Eye (tissue), 1 donor: ENCODE data around the gene BTN2A1.
"Not testable (repeated sequence)": the region's sequence is repeated elsewhere in the genome, so short reads cannot be mapped to it uniquely, and the experiment has no call there.

Experiments used
- DNase-seq: peaks from one replicate; pipeline ENCODE4 v3.0.0-alpha.2; 2015

Gene BTN2A1

DNA sequence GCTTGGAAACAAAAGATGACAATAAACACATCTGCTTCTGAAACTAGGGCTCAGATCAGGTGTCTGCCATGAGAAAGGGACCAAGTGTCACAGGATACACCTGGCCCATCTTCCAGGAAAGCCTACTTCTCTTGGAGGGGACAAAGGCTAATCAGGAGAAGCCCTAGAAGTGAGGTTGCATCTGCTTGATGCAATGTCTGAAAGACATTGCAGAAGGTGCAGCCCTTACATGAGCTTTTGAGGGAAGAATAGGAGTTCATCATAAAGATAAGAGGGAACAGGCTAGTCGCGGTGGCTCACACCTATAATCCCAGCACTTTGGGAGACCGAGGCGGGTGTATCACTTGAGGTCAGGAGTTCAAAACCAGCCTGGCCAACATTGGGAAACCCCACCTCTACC is 39.9 kb downstream of the BTN2A1 start:
- DNase-seq = no peak

- no peak for DNase-seq
Measured at GRCh38 chr6:26500102-26500501, 42.3 kb downstream of the BTN2A1 start, which contains the start of gene BTN1A1. Gene BTN1A1 (plus strand): TSS chr6:26500303. CDS start chr6:26501287, 984 bp downstream.

- DNase-seq = peak; percentile 66
Measured at GRCh38 chr6:26501482-26501986, 43.8 kb downstream of the BTN2A1 start.

- no peak for DNase-seq
Measured at GRCh38 chr6:26502165-26502564, 44.4 kb downstream of the BTN2A1 start.

GRCh38 chr6:26502626-26503025 is 44.9 kb downstream of the BTN2A1 start:
- DNase-seq = no peak

GRCh38 chr6:26507658-26508057 is 49.9 kb downstream of the BTN2A1 start:
- DNase-seq = no peak

GRCh38 chr6:26511033-26511432 is 53.3 kb downstream of the BTN2A1 start:
- not testable (repeated sequence) for DNase-seq

DNA sequence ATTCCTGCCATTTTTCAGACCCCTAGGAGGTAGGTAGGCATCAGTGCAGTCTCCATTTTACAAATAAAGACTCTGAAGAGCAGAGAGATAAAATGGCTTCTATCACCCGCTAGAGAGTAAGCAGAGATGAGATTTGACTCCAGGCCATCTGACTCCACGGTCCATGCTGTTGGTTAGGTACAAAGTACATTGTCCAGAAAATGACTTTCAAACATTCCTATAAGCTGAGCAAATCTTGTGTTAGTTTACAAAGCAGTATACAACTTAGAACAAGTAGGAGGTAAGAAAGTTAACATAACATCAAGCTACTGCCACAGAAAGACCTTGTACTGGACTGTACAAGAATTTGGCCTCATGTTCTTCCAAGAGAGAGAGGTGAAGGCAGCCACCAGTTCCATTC is 57.2 kb downstream of the BTN2A1 start:
- DNase-seq = no peak

DNA sequence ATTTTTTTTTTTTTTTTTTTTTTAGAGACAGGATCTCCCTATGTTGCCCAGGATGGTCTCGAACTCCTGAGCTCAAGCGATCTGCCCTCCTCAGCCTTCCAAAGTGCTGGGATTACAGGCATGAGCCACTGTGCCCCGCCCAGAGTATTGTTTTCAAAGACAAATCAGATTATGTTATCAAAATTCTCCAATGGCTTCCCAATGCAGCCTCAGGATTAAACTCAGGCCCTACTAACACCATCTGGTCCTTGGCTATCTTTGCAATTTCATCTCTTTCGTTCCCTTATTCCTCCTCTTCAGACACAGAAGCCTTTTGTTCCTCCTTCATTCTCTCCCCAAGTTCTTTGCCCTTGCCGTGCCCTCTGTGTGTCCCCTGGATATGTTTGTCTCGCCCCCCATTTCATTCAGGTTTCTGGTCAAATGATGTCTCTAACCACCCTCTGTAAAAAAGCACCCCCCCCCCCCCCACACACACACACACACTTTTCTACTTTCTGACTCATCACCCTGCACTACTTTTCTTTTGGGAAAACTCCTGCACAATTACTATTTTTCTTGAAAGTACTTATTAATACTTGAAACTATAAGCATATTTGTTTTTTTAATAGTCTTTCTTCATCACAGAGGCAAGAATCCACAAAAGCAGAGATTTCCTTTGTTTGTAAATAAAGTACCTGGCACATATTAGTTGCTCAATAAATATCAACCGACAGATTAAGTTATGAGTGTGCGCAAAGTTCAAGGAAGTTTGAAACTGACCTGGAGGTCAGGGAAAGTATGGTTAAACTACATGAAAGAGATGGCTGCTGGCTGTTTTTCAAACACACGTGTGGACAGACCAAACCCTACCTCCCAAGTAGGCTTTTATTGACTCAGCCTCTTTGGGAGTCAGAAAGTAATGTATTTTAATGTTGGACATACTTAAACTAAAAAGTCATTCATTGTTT is 59.0 kb downstream of the BTN2A1 start:
- no peak for DNase-seq
